NK-92 (cell line): ENCODE data around the gene ETS1.

ENCODE experiments used
- DNase-seq: peaks from one replicate; lab custom pipeline; 2025; ENCODE audit not compliant: unreplicated experiment; lab: John Stamatoyannopoulos, UW

The ETS1 gene

DNA sequence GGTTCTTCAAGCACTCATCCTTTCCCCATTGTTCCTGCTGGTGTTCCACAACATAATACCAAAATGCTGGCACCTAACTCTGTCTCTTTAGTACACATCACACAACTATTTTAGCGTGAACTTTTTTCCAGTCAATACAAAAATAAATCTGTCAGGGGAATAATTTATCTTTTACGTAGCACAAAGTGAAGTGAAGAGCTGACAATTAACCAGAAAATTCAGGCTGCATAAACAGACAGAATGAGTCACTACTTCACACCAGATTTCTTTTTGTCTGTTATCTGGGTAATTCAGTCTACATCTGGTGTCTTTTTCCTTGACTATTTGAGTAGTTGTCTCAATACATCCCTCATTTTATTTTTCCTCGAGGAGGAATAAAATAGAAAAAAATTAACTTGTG, 7.9 kb upstream of the ETS1 start:
- no peak for DNase-seq

DNA sequence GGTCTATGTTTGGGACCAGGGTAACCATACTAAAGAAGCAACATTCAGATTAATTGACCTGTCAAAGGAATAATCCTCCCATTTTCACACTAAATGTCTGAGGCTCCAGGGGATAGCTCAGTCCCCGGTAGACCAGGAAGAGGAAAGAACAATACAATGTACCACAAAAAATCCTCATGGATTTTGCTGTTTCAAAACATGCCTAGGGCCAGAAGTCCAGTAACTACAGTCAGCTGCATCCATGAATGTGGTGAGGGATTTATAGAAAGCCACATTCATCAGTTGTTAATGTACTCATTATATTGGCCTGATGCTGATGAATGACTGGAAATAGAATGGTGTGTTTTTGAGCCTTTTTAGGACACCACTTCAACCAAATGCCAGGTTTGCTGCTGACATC, 6.9 kb upstream of the ETS1 start:
- DNase-seq, result no peak

DNA sequence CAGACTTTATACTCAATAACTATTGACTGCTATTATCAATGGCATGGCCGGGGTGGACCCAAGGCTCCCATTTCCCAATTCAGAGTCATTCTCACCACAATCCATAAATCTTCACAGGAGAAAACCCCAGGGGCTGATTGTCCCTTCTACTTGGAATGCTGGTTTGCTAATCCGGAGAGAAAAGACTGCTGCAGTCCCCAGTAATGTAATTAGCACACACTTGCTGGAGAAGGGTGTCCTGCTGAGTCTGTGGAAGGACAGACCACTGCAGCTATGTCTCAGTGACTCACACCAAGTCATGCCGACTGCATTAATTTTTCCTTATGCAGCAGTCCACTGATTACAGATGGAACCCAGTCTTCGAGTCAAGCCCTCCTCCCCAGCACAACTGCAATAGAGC, 5.9 kb upstream of the ETS1 start:
- no peak for DNase-seq

DNA sequence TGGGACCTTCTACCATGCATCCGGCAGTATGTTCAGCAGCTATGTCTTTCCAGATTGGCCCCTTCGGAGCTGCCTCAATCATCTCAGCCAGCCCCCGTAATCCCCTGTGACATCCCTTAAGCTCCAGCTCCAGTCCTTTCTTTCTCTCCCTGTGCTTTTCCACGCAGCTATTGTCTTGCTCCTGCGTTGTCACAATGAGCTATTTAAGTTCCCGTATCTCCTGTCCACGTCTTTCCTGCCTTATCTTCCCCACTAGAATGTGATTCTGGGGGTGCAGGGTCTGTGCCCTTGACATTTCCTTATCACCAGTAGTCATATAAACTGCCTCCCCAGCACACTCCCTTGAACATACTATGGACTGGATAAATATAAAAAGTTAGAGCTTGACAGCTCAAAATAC, 5.1 kb upstream of the ETS1 start:
- DNase-seq, result no peak

DNA sequence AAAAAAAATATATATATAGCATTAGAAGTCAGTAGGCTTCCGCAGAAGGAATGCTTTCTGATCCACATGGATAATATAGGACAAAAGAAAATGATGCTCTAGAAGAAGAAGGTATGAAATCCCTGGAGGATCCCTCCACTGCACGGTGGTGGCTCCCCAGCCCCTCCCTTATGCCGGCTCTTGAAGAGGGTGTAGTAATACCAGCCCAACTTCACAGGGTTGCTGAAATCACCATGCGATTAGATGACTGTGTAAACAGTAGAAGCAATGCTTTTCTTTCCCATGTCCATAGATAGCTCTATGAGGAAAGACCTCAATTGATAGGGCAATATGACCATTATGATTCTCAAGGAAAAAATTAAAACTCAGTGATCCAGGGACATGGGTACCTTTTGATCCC, 3.2 kb upstream of the ETS1 start:
- no peak for DNase-seq

DNA sequence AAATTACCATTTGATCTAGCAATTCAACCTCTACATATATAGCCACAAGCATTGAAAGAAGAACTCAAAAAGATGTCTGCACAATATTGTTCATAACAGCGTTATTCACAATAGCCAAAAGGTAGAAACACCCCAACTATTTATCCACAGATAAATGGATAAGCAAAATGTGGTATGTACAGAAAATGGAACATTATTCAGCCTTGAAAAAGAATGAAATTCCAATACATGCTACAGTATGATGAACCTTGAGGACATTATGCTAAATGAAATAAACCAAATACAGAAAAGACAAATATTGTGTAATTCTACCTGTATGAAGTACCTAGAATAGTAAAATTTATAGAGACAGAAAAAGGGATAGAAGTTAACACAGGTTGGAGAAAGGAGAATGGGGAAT, 2.6 kb upstream of the ETS1 start:
- DNase-seq, result no peak

DNA sequence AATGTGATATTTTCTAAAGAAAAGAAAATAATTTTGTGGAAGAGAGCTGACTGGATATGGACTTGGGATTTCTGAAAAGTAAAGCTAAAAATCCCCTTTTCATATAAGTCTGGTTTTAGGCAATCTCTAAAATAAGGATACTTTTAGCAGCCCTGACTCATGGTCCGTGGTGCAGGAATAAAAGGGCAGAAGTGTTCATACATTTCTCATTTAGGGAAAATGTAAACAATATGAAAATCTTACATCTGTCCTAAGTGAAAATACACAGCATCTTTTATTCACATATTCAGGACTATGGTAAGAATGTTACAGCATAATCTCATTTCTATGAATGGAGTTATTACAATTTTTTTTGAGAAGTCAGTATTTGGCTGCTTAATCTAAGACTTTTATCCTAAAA, 735 bp upstream of the ETS1 start:
- DNase-seq, result no peak

DNA sequence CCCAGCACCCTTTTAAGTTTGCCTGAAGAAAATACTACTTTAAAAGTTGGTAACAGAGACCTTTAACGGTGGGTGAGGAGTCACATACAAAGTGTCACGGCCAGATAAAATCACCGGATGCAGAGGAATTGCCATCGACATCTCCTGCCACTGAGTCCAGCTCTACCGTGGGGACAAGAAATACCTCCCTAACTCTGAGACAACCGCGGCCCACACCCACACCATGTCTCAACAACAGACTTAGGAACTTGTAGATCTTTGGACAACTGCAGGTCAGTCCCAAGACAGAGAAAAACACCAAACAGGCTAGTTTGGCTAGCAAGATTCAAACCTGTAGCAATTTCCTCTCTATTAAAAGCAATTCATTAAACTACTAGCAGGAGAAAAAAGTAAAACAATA, 669 bp downstream of the ETS1 start:
- DNase-seq, result no peak

DNA sequence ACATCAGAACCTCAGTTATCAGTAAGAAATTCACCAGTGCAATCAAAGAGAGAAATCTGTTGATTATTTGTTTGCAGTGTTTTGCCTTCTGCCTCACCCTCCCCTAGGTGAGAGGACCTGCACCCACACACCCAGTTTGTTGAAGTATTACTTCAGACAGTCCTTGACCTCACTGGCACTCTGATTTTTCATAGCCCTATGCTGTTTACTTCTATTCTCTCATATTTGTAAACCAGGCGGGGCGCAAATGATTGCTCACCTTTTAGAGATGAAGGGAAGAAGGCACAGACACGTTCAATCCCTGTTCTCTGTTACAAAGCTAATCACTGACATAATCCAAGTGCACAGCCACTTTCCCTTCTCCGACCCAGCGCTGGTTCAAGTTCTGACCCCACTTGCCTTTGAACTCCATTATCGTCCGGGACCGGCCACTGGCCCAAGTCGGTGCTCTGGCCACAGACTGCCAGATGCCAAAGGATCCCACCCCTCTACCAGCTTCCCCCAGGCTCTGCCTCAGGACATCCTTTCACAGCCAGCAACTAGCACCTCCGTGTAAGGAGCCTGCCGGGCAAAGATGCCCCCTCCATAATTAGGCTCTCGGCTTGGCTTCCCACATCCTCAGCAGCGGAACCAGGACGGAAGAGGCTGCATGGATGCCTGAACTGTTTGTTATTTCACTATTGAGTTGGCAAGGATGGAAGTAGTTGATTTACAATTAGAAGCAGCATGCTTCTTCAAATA, 1.7 kb downstream of the ETS1 start:
- DNase-seq, result no peak

DNA sequence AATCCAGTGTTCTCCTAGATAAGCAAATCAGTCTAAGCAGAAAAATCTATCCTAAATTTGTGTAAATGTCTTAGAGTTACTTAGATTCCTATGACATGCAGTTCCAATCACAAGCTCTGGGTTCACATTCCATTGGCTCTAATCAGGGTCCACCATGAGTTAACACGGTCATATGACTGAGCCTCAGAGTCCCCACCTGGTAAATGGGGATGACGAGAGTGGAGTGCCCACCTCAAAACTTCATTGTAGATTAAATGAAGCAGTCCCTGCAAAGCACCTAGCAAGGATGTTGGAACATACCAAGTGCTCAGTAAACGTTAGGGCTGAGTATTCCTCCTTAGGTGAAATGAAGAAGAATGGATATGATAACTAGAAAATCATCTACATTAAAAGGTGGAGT, 3.1 kb downstream of the ETS1 start:
- DNase-seq, result no peak

DNA sequence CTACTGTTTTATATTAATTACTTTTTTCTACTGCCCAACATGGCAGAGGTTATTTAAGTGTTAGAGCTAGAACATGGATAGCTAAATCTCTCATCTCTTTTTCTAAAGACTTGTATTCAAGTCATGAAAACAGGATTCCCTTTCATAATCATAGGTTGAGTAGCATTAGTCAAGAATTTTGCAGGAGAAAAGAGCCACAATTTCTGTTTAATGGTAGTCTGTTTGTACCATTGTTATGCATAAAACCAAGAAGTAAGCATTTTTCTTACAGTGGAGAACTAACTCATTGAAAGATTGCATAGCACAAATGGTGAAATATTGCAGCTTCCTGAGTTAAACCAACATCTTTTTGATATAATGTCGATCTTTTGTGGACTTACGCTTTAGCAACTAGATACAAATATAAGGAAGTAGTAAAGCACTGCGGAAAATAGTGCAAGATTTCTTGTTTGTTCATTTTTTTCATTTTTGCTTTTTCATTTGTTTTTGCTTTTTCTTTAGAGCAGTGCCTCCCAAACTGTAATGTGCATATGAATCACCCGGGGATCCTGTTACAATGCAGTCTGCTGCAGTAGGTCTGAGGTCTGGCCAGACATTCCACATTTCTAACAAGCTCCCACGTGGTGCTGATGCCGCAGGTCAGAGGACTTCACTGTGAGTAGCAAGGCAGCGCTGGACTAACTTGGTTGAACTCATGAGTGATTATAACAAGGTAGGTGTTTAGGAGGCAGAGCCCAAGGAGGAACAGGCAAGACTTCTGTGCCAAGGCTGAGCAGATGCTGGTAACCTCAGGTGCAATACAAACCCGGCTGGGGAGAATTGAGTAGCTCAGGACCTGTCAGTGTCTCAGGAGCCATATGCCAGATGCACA, 4.6 kb downstream of the ETS1 start:
- no peak for DNase-seq

DNA sequence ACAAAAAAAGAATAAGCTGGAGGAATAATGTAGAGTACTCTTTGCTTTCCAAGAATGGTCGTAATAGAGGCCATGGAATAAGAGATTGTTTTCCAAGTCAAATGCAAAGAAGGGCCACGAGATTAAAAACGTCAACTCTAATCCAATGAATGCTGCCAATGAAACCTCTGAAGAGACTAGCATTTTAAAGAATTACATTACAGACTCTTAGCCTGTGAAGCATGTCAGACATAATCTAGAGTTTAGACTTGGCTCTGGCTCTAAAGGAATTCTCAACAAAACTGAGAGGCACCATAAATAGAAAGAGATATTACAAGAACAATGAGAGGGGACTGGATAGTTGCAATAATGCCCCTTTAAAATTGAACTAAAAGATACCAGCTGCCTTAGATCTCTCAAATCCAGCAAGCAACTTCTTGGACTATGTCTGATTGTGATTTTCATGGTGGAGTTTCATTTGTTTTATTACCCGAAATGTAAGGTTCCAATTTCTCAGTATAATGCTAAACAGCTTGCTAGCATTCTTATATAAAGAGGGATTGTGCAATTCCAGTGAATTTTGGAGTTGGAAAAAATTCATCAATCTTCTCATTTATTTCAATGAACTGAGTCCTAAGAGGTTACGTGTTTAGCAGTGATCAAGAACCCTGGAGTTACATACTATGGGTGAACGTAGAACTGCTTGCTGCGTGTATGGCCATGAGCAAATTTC, 5.6 kb downstream of the ETS1 start:
- DNase-seq, result no peak

DNA sequence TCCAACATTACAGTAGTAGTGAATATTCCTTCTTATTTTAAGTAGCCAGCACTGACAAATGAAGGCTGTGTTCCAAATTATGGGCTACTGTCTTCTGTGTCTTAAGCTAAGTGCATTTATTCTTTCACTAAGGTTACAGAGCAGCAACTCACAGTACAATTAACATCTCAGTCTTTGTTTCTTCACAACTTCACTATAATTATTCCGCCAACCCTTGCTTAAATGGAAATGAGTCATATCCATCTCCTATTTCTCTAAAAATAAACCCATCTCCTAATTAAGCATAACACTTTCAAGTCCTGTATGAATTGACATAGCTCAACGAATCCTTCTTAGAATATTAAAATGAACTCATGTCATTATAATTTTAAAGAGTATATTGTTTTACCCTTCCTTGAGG, 6.7 kb downstream of the ETS1 start:
- no peak for DNase-seq

DNA sequence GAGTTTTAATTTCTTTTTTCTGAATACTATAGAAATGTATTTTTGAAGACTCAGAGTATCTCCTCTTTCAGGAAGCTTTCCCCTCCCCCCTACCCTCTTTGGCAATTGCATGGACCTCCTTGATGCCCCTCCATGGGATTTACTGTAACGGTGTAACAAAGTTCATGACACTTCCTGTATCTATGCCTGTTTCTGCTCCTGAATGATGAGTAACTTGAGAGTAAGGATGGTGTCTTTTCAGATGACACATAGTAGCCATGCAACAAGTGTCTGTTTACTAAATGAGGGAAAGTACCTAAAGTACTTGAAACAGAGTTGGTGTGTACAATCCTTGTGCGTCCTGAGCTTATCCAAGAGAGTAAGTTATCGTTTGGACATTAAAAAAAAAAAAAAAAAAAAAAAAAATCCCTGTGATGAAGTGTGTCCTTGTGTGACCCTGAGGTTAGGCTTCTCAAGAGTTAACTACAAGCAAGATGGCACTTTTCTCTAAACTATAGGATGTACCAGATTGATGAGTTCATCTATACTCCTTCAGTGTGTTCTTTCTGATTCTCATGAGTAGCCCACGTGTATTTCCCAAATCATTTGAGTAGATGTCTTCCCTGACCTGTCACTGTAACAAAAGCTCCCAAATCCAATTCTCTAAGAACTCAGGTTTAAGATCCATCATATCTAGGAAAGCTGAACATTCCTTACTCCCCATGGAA, 7.4 kb downstream of the ETS1 start:
- no peak for DNase-seq

DNA sequence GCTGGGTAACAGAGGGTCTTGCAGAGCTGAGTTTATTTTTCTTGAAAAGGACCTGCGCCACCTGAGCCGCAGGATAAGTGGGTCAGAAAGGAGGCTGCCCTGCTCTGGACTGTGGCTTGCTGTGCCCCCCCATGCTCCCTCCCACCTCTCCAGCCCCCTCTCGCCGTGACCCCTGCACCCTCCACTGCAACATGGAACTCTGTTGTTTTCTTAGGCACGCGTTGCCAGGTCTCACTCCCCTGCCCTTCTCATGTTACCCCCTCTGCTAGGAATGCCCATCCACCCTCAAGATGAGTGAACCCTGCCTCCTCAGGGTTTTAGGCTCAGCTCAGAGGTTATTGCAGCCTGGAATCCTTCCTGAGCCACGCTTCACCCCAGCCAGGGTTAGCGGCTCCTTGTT, 10.8 kb downstream of the ETS1 start:
- no peak for DNase-seq

DNA sequence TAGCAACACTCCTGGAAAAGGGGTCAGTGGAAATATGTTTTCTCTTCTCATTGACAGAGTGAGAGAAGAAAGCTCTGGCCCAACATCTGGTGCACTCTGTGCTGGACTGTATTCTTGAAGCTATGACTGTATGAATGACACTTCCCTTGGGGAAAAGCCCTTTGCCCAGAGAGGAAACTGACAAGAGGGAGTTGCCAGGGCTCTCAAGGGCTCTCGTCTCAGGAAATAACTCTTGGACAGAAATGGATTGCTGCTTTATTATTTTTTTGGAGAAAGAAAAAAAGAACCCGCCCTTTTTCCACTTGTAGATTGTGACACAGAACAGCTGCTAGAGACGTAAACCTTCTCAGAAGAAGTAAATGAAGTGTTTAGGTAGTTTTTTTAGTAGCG, 11.4 kb downstream of the ETS1 start:
- DNase-seq, result no peak

DNA sequence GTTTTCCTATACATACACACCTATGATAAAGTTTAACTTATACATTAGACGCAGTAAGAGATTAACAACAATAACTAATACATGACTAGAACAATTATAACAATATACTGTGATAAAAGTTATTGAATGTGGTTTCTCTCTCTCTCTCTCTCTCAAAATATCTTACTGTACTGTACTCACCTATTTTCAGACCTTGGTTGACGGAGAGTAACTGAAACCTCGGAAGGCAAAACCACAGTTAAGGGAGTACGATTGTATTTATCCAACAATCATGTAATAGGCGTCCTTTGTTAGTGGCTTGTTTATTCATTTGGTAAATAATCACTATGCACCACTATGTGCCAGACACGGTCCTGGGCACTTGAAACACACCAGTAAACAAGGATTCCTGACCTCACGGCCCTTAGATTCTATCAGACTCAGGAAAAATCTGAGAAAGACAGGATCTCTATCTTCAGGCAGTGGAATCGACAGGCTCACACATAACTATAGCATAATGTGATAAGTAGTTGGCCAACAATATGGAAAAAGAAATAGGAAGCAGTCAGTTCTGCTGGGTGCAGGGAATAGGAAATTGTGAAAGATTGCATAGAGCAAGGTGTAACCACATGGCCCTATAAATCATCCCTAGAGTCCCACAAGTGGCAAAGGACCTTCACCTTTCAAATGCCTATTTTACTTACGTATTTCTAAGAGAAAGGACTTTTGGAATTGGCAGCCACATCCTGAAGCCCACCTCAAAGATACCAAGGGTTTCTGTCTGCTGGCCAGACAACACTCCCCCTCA, 12.0 kb downstream of the ETS1 start:
- no peak for DNase-seq

DNA sequence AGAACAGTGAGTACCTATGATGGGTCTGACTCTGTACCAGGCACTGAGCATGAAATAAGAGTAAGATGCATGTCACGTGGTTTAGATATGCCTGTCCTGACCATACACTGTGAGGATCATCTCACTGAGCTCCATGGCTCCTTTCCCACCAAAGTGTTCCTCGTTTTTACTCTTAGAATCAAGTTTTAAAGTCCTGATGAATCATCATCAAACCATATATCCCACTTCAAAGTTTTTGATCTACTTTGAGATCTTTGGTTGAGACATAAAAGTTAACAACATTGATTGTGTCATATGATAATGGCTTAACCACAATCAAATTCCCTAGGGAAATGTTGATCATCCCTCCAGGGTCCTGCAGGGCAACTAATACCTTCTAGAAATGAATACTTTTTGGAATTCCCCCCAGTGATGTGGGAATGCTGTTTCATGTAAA, 12.8 kb downstream of the ETS1 start:
- no peak for DNase-seq

DNA sequence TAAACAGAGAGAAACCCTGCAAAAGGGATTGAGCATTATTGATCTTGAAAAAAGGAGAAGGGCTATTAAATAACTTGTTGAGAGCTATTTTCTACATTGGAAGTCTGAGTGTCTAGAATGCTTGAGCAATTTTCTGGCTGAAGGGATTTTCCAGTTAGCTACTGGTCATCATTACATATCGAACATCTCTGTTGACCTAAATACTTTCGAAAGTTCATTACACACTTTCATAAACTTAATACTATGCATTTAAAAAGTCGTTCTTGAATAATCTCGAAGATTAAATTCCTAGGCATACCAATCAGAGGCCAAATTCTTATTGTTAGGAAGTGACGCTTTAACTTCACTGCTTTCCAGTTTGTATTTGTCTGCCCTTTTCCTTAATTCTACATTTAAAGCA, 13.7 kb downstream of the ETS1 start:
- no peak for DNase-seq

DNA sequence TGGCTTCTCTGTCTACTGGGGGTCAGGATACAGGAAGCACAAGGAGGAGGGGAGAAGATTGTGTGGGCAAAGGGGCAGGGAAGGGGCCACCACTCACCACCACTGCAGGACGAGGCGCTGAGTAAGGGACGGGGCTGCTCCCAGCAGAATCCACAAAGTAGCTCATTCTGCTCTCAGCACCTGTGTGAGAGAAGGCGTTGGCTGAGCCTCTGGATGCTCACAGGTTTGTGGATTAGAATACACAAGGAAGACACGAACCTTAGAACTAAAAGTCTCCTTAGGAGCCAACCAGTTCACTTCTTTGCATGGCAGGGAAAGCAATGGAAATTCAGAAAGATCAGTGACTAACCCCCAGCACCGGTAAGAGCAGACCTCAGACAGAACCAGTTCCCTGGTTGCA, 14.4 kb downstream of the ETS1 start:
- no peak for DNase-seq

DNA sequence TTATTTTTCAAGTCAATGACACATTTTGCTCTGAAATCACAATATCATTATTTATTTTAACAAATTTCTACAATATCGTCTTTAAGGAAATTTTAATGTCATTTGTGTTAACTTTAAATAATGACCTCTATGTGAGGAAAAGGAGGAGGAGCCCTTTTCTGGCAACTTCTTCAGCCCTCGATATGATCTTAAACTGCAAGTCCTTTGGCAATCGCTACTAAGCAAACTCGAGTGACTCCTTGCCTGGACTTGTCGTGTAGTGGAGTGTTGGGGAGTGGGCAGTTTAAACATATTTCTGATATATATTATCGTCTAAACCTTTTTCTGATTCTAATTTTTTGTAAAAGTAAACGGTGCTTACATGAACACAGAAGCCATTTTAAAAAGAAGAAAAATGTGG, 16.7 kb downstream of the ETS1 start:
- DNase-seq, result no peak
